Fibroblast of villous mesenchyme (primary cell): ENCODE results near the gene COL6A3. TPM values are rescaled to one million over a fixed set of nuclear protein-coding genes. Genes with fewer than 3 reads are reported as not detected.

Source experiments
- DNase-seq: peaks from one replicate; pipeline ENCODE4 v3.0.0-alpha.2; 2010; ENCODE audit warnings: low read depth
- H3K4me3 ChIP-seq: 2 replicates; pipeline ENCODE4 v1.5.1; 2011; ENCODE audit warnings: low read depth, mild to moderate bottlenecking, low read length
- total RNA-seq: library from RNA; depleted of rRNA; stranded (reverse); fragments of >200 nt; gene quantifications from 2 replicates; pipeline ENCODE4 v1.2.3, GENCODE V29; 2012
- TF ChIP-seq, protein P1 (sequence below): IDR thresholded peaks from 2 replicates; pipeline ENCODE4 v1.5.1; 2012; ENCODE audit warnings: low read depth, mild to moderate bottlenecking, low read length; ENCODE audit not compliant: insufficient read depth

Gene COL6A3
- total RNA-seq, 1 donor, result 1,329 TPM

DNA sequence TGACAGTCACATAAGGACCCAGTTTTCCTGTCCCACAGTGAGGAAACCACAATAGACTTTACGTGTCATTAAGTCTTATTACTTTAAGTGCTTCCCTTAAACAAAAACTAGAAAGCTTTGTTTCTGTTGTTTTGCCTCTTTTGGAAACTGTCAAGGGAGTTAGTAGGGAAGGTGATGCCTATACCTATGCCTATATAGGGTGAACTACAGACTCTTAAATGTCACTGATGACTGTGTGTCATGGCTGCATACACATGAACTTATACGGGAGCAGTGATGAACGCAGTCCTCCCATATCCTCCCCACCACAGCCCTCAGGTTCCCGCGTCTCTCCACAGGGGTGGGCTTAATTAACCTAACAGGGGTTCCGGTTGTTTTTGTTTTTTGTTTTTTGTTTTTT lies 97.6 kb downstream of the COL6A3 start:
- no peak for DNase-seq
- TF ChIP-seq, protein P1, sequence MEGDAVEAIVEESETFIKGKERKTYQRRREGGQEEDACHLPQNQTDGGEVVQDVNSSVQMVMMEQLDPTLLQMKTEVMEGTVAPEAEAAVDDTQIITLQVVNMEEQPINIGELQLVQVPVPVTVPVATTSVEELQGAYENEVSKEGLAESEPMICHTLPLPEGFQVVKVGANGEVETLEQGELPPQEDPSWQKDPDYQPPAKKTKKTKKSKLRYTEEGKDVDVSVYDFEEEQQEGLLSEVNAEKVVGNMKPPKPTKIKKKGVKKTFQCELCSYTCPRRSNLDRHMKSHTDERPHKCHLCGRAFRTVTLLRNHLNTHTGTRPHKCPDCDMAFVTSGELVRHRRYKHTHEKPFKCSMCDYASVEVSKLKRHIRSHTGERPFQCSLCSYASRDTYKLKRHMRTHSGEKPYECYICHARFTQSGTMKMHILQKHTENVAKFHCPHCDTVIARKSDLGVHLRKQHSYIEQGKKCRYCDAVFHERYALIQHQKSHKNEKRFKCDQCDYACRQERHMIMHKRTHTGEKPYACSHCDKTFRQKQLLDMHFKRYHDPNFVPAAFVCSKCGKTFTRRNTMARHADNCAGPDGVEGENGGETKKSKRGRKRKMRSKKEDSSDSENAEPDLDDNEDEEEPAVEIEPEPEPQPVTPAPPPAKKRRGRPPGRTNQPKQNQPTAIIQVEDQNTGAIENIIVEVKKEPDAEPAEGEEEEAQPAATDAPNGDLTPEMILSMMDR, result no peak
- H3K4me3 ChIP-seq, result no peak overlapping the region

GRCh38 chr2:237315829-237316225 lies 98.1 kb downstream of the COL6A3 start:
- TF ChIP-seq, protein P1, result no peak
- H3K4me3 ChIP-seq, result no peak overlapping the region
- peak; percentile 72 for DNase-seq

GRCh38 chr2:237315170-237315828 lies 98.7 kb downstream of the COL6A3 start:
- peak; percentile 97 for DNase-seq
- H3K4me3 ChIP-seq, result no peak overlapping the region
- TF ChIP-seq, protein P1, result peak; percentile 41

DNA sequence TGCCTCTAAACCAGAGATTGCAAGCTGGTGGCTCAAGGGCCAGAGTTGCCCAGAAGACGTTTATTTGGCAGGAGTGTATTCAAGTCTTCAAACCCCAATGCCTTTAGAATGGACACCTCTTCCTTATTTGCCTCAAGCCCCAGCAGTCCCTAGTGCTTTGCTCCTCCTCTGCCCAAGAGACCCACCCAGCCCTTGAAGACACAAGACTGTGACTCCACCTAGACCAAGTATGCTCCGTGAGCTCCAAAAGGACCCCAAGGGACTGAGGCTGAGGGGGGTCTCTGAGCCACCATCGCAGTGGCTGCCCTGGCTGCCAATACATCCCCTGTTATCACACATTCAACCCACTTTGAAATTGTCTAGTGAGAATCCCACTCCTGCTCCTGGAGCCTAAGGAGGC lies 99.3 kb downstream of the COL6A3 start:
- TF ChIP-seq, protein P1, result no peak
- no peak overlapping the region for H3K4me3 ChIP-seq
- DNase-seq, result no peak

DNA sequence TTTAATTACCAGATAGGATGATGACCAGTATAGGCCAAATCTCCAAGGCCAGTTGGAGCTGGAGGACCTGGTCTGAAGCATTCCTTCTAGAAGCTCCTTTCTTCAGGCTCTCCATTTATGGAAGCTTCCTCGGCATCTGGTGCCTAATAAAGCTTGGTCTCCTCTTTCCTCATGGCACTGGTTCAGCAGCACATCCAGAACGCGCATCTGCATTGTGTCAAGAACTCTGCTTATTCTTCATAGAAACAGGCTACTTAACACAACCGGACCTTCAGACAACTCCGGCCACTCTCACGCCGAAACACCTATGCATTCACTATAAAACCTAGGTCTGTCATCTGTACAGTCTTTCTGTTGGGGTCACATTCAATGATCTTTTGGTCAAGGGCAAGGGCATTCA lies 99.8 kb downstream of the COL6A3 start:
- no peak overlapping the region for H3K4me3 ChIP-seq
- no peak for DNase-seq
- TF ChIP-seq, protein P1, result no peak

DNA sequence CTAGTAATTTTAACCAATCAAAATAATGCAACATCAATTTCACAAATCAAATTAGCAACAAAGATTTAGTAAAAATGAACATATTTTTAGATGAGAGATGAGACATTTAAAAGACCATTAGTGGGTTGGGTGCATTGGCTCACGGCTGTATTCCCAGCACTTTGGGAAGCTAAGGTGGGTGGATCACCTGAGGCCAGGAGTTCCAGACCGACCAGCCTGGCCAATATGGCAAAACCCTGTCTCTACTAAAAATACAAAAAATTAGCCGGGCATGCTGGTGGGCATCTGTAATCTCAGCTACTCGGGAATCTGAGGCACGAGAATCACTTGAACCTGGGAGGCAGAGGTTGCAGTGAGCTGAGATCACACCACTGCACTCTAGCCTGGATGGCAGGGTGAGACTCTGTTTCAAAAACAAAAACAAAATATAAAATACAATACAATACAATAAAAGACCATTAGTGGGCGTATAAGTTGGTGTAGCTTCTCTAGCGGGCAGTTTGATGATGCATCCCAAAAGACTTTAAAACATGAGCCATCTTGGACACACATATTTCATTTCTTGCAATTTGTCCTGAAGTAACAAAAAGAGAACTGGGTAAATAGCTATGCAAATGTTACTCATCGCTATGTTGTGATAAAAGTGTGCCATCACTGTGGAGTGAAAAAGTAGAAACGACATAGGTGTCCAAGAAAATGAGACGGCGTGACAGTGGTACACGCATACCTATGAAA lies 101.8 kb downstream of the COL6A3 start:
- no peak for DNase-seq
- TF ChIP-seq, protein P1, result no peak
- no peak overlapping the region for H3K4me3 ChIP-seq
